Breast epithelium (tissue), 4 donors: ENCODE results near the gene SCEL. TPM values are rescaled to one million over a fixed set of nuclear protein-coding genes. Genes with fewer than 3 reads are reported as not detected.
"Not testable (repeated sequence)": the region's sequence is repeated elsewhere in the genome, so short reads cannot be mapped to it uniquely, and the experiment has no call there.

Experiments
- DNase-seq, 2 donors: peaks; one replicate each; pipeline ENCODE4 v3.0.0-alpha.2; 2019; ENCODE audit warnings: low spot score in 2 of 2
- H3K27ac ChIP-seq, 2 donors: fragments of 200-600 bp; sonication (generic) in 1 of 2; one replicate each; pipeline ENCODE4 v1.5.1; 2016 to 2019; ENCODE audit warnings: mild to moderate bottlenecking in 1 of 2
- H3K27me3 ChIP-seq, 2 donors: fragments of 200-600 bp; sonication (generic) in 1 of 2; one replicate each; pipeline versions ENCODE4 v1.5.1 to v1.6.0; 2017 to 2019; ENCODE audit warnings: control low read depth in 1 of 2, mild to moderate bottlenecking in 1 of 2
- H3K36me3 ChIP-seq: fragments of 200-600 bp; one replicate; pipeline ENCODE4 v1.5.1; 2019
- H3K4me1 ChIP-seq, 2 donors: fragments of 200-600 bp; sonication (generic); one replicate each; pipeline ENCODE4 v1.5.1; 2016 to 2019; ENCODE audit warnings: control low read depth in 1 of 2
- H3K4me3 ChIP-seq, 3 donors: fragments of 200-600 bp; sonication (generic); 1 replicate in 2 of 3; 2 replicates in 1 of 3; pipeline ENCODE4 v1.5.1; 2016 to 2019; ENCODE audit warnings: mild to moderate bottlenecking in 3 of 3, moderate library complexity in 2 of 3
- H3K9me3 ChIP-seq, 2 donors: fragments of 200-600 bp; sonication (generic) in 1 of 2; one replicate each; pipeline ENCODE4 v1.5.1; 2016 to 2019; ENCODE audit warnings: control low read depth in 1 of 2
- CTCF ChIP-seq, 3 donors: fragments of 450-650 bp; IDR thresholded peaks; one replicate each; pipeline ENCODE4 v1.5.1; 2016 to 2017; ENCODE audit warnings: antibody characterized with exemption in 3 of 3, mild to moderate bottlenecking in 3 of 3, moderate library complexity in 3 of 3
- POLR2A ChIP-seq: fragments of 450-650 bp; IDR thresholded peaks from one replicate; pipeline ENCODE4 v1.6.1; 2016; ENCODE audit warnings: antibody characterized with exemption, mild to moderate bottlenecking, moderate library complexity
- POLR2AphosphoS5 ChIP-seq, 3 donors: sonication (generic); formaldehyde crosslinking; IDR thresholded peaks; one replicate each; pipeline ENCODE4 v1.6.1; 2017; ENCODE audit warnings: antibody characterized with exemption in 3 of 3
- intact Hi-C: fragments of 100-400 bp; cut with DNase I; formaldehyde crosslinking; loops from one replicate; pipeline ENCODE4 v1.15.1; 2023; ENCODE audit warnings: low total_unique reads
- total RNA-seq, 3 donors: library from RNA; depleted of rRNA; stranded (reverse); fragments of >200 nt; gene quantifications; one replicate each; pipeline ENCODE4 v1.1.0, GENCODE V29; 2016

SCEL gene
- total RNA-seq, 3 donors from 2014 or later, result under 0.01 to 0.88 TPM; not detected in 1

GRCh38 chr13:77515785-77516184, 19.7 kb upstream of the SCEL start:
- H3K36me3 ChIP-seq, result no peaks in the 10 kb centered on the region
- TF ChIP-seq CTCF (IDR thresholded peaks at IDR 0.05) (no peak), POLR2AphosphoS5 (IDR thresholded peaks at IDR 0.05) (no peak), POLR2A (no peak)
- H3K4me1 ChIP-seq, result no peaks in the 10 kb centered on the region
- H3K4me3 ChIP-seq, result no peak overlapping the region
- no peaks in the 10 kb centered on the region for H3K9me3 ChIP-seq
- no peak overlapping the region for H3K27ac ChIP-seq
- H3K27me3 ChIP-seq, result no peaks in the 10 kb centered on the region
- DNase-seq, result no peak
- intact Hi-C loops, result no loop called here

- no peak for DNase-seq
- no peaks in the 10 kb centered on the region for H3K27me3 ChIP-seq
- H3K27ac ChIP-seq, result no peak overlapping the region
- intact Hi-C loops, result no loop called here
- H3K4me1 ChIP-seq, result no peaks in the 10 kb centered on the region
- H3K36me3 ChIP-seq, result no peaks in the 10 kb centered on the region
- TF ChIP-seq CTCF (IDR thresholded peaks at IDR 0.05), result no peak
- no peak for TF ChIP-seq POLR2AphosphoS5 (IDR thresholded peaks at IDR 0.05)
- TF ChIP-seq POLR2A, result no peak
- H3K4me3 ChIP-seq, result no peak overlapping the region
- no peaks in the 10 kb centered on the region for H3K9me3 ChIP-seq
Measured at GRCh38 chr13:77516342-77516789, 19.1 kb upstream of the SCEL start.

GRCh38 chr13:77518266-77518665, 17.2 kb upstream of the SCEL start:
- H3K9me3 ChIP-seq, result no peaks in the 10 kb centered on the region
- intact Hi-C loops, result no loop called here
- H3K27ac ChIP-seq, result no peak overlapping the region
- TF ChIP-seq POLR2AphosphoS5 (IDR thresholded peaks at IDR 0.05), result no peak
- TF ChIP-seq POLR2A, result no peak
- no peak for TF ChIP-seq CTCF (IDR thresholded peaks at IDR 0.05)
- DNase-seq, result no peak
- H3K36me3 ChIP-seq, result no peaks in the 10 kb centered on the region
- no peak overlapping the region for H3K4me3 ChIP-seq
- no peaks in the 10 kb centered on the region for H3K4me1 ChIP-seq
- H3K27me3 ChIP-seq, result no peaks in the 10 kb centered on the region

GRCh38 chr13:77519396-77519795, 16.1 kb upstream of the SCEL start:
- H3K36me3 ChIP-seq, intact Hi-C loops, H3K4me3 ChIP-seq, H3K9me3 ChIP-seq, H3K27me3 ChIP-seq, DNase-seq, H3K27ac ChIP-seq, H3K4me1 ChIP-seq: not testable (repeated sequence)

- no peak for DNase-seq
- Histone ChIP-seq H3K27me3 (no peaks in the 10 kb centered on the region), H3K4me1 (no peaks in the 10 kb centered on the region), H3K27ac (no peak overlapping the region), H3K9me3 (no peaks in the 10 kb centered on the region), H3K36me3 (no peaks in the 10 kb centered on the region), H3K4me3 (no peak overlapping the region)
- TF ChIP-seq POLR2A (no peak), POLR2AphosphoS5 (IDR thresholded peaks at IDR 0.05) (no peak), CTCF (IDR thresholded peaks at IDR 0.05) (no peak)
- intact Hi-C loops, result no loop called here
Measured at GRCh38 chr13:77519808-77520207, 15.7 kb upstream of the SCEL start.

- Histone ChIP-seq H3K4me3 (no peak overlapping the region), H3K27me3 (no peaks in the 10 kb centered on the region), H3K27ac (no peak overlapping the region), H3K4me1 (no peaks in the 10 kb centered on the region), H3K36me3 (no peaks in the 10 kb centered on the region), H3K9me3 (no peaks in the 10 kb centered on the region)
- no peak for DNase-seq
- intact Hi-C loops, result no loop called here
- TF ChIP-seq POLR2A (no peak), CTCF (IDR thresholded peaks at IDR 0.05) (no peak), POLR2AphosphoS5 (IDR thresholded peaks at IDR 0.05) (no peak)
Measured at GRCh38 chr13:77521194-77521593, 14.3 kb upstream of the SCEL start.
